Activated naive CD4-positive, alpha-beta T cell treated with anti-CD3 and anti-CD28 coated beads, Interleukin-2, amount 50 U/mL, for 24 hours (primary cell): Measurements from ENCODE around the gene KIR3DL1.
"Not testable (repeated sequence)": the region's sequence is repeated elsewhere in the genome, so short reads cannot be mapped to it uniquely, and the experiment has no call there.

Source experiments
- H3K27ac Mint-ChIP-seq: one replicate; pipeline ENCODE4 v1.8.0; 2021; ENCODE audit warnings: mild to moderate bottlenecking, mixed read lengths
- H3K27me3 Mint-ChIP-seq: one replicate; pipeline ENCODE4 v1.8.0; 2021; ENCODE audit warnings: mixed read lengths
- H3K36me3 Mint-ChIP-seq: one replicate; pipeline ENCODE4 v1.8.0; 2021; ENCODE audit warnings: mixed read lengths
- H3K4me1 Mint-ChIP-seq: one replicate; pipeline ENCODE4 v1.8.0; 2021; ENCODE audit warnings: mixed read lengths
- H3K4me3 Mint-ChIP-seq: one replicate; pipeline ENCODE4 v1.8.0; 2021; ENCODE audit warnings: mild to moderate bottlenecking, mixed read lengths
- H3K9me3 Mint-ChIP-seq: one replicate; pipeline ENCODE4 v1.8.0; 2021; ENCODE audit warnings: mixed read lengths

KIR3DL1 gene

GRCh38 chr19:54851353-54851752 lies 35.1 kb downstream of the KIR3DL1 start:
- H3K9me3 Mint-ChIP-seq: no peaks in the 10 kb centered on the region
- no peaks in the 10 kb centered on the region for H3K4me1 Mint-ChIP-seq
- H3K27me3 Mint-ChIP-seq: peaks cover 13% of the 10 kb centered on the region
- no peak overlapping the region for H3K4me3 Mint-ChIP-seq
- H3K27ac Mint-ChIP-seq: no peak overlapping the region
- no peaks in the 10 kb centered on the region for H3K36me3 Mint-ChIP-seq

- H3K4me3 Mint-ChIP-seq, H3K4me1 Mint-ChIP-seq, H3K27ac Mint-ChIP-seq, H3K9me3 Mint-ChIP-seq, H3K36me3 Mint-ChIP-seq: not testable (repeated sequence)
- H3K27me3 Mint-ChIP-seq: peaks cover 12% of the 10 kb centered on the region
Observed at GRCh38 chr19:54855241-54855640, 39.0 kb downstream of the KIR3DL1 start.

GRCh38 chr19:54858476-54858875 lies 42.2 kb downstream of the KIR3DL1 start:
- not testable (repeated sequence) for H3K4me3 Mint-ChIP-seq, H3K27ac Mint-ChIP-seq, H3K9me3 Mint-ChIP-seq, H3K36me3 Mint-ChIP-seq, H3K4me1 Mint-ChIP-seq
- H3K27me3 Mint-ChIP-seq: peaks cover 11% of the 10 kb centered on the region

- not testable (repeated sequence) for H3K36me3 Mint-ChIP-seq, H3K27ac Mint-ChIP-seq, H3K9me3 Mint-ChIP-seq, H3K4me3 Mint-ChIP-seq, H3K4me1 Mint-ChIP-seq
- peaks cover 11% of the 10 kb centered on the region for H3K27me3 Mint-ChIP-seq
Observed at GRCh38 chr19:54859421-54859820, 43.2 kb downstream of the KIR3DL1 start.

GRCh38 chr19:54863459-54863858 lies 47.2 kb downstream of the KIR3DL1 start:
- not testable (repeated sequence) for H3K4me3 Mint-ChIP-seq, H3K27ac Mint-ChIP-seq, H3K36me3 Mint-ChIP-seq, H3K4me1 Mint-ChIP-seq, H3K9me3 Mint-ChIP-seq
- peaks cover 17% of the 10 kb centered on the region for H3K27me3 Mint-ChIP-seq

- no peaks in the 10 kb centered on the region for H3K4me1 Mint-ChIP-seq
- H3K9me3 Mint-ChIP-seq: no peaks in the 10 kb centered on the region
- H3K4me3 Mint-ChIP-seq: no peak overlapping the region
- peaks cover 12% of the 10 kb centered on the region for H3K27me3 Mint-ChIP-seq
- H3K27ac Mint-ChIP-seq: no peak overlapping the region
- no peaks in the 10 kb centered on the region for H3K36me3 Mint-ChIP-seq
Observed at GRCh38 chr19:54871696-54872095, 55.4 kb downstream of the KIR3DL1 start.

GRCh38 chr19:54873990-54874389 lies 57.7 kb downstream of the KIR3DL1 start, which contains the start of gene FCAR:
TSS of gene FCAR (plus strand) at chr19:54874235. CDS start at chr19:54874290, 55 bp downstream.
- peaks cover 8% of the 10 kb centered on the region for H3K27me3 Mint-ChIP-seq
- no peak within 1 kb of the TSS for H3K4me3 Mint-ChIP-seq
- no peaks in the 10 kb centered on the region for H3K4me1 Mint-ChIP-seq
- no peak within 1 kb of the TSS for H3K27ac Mint-ChIP-seq
- no peaks in the 10 kb centered on the region for H3K36me3 Mint-ChIP-seq
- H3K9me3 Mint-ChIP-seq: no peaks in the 10 kb centered on the region

- H3K4me1 Mint-ChIP-seq: no peaks in the 10 kb centered on the region
- H3K27ac Mint-ChIP-seq: no peak overlapping the region
- no peak overlapping the region for H3K4me3 Mint-ChIP-seq
- H3K27me3 Mint-ChIP-seq: peaks cover 15% of the 10 kb centered on the region
- no peaks in the 10 kb centered on the region for H3K36me3 Mint-ChIP-seq
- no peaks in the 10 kb centered on the region for H3K9me3 Mint-ChIP-seq
Observed at GRCh38 chr19:54875506-54875905, 59.2 kb downstream of the KIR3DL1 start.

GRCh38 chr19:54877471-54877870 lies 61.2 kb downstream of the KIR3DL1 start:
- Mint-ChIP-seq H3K27ac (no peak overlapping the region), H3K4me3 (no peak overlapping the region), H3K27me3 (peaks cover 11% of the 10 kb centered on the region), H3K36me3 (no peaks in the 10 kb centered on the region), H3K4me1 (no peaks in the 10 kb centered on the region), H3K9me3 (no peaks in the 10 kb centered on the region)
